ENCODE measurements around the gene OR5AN1.

The OR5AN1 gene

DNA sequence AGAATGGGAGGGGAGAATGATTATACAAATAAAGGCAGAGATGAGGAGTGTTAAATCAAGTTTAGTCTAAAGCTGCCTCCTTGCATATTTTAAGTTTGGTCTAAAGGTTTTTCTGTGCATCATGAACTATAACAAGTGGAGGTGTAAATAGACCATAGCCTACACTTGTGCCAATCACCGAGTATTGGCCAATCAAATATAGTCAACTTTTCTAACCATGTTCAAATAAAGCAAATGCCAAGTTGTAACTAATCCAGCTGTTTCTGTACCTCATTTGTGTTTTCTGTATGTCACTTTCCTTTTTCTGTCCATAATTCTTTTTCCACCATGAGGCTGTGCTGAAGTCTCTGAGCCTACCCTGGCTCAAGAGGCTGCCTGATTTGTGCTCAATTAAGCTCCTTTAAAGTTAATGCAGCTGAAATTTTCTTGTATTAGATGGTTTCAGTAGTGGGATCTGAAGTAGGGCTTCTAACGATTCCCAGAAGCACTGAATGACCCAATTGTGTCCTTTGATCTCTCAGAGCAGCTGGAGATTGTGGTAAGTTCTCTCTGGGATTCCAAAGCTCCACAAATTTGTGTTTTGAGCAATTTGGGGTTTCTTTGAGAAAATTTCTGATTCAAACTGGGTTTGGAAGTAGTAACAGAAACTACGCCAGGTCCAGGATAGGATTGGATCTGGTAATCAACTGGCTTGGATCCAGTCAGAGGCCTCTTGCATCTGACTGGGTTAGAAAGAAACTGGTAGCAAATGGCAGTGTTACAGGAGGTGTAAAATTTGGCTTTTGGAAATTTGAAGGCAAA is 42.0 kb downstream of the OR5AN1 start:
- Histone ChIP-seq H3K79me2 (ENCODE audit: low read length) (no peaks in the 10 kb centered on the region), H3K4me2 (ENCODE audit: low read length) (no peak overlapping the region), H4K20me1 (ENCODE audit: insufficient read depth, low read length) (no peaks in the 10 kb centered on the region), H3K4me3 (ENCODE audit: low read length) (no peak overlapping the region), H2AFZ (ENCODE audit: low read depth, low read length) (no peak overlapping the region), H3K4me1 (ENCODE audit: low read length) (no peaks in the 10 kb centered on the region), H3K27ac (ENCODE audit: low read length) (no peak overlapping the region), H3K27me3 (ENCODE audit: low read depth, low read length) (no peaks in the 10 kb centered on the region), H3K9me3 (ENCODE audit: insufficient read depth, low read length) (peaks cover 11% of the 10 kb centered on the region), H3K9ac (ENCODE audit: low read length) (no peak overlapping the region), H3K36me3 (replicated peaks; ENCODE audit: low read depth, low read length) (peaks cover 4% of the 10 kb centered on the region)
- no peak for TF ChIP-seq EZH2phosphoT487 (IDR thresholded peaks at IDR 0.05; ENCODE audit: low read depth)
- TF ChIP-seq, protein P1, sequence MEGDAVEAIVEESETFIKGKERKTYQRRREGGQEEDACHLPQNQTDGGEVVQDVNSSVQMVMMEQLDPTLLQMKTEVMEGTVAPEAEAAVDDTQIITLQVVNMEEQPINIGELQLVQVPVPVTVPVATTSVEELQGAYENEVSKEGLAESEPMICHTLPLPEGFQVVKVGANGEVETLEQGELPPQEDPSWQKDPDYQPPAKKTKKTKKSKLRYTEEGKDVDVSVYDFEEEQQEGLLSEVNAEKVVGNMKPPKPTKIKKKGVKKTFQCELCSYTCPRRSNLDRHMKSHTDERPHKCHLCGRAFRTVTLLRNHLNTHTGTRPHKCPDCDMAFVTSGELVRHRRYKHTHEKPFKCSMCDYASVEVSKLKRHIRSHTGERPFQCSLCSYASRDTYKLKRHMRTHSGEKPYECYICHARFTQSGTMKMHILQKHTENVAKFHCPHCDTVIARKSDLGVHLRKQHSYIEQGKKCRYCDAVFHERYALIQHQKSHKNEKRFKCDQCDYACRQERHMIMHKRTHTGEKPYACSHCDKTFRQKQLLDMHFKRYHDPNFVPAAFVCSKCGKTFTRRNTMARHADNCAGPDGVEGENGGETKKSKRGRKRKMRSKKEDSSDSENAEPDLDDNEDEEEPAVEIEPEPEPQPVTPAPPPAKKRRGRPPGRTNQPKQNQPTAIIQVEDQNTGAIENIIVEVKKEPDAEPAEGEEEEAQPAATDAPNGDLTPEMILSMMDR (IDR thresholded peaks at IDR 0.05; ENCODE audit: low read depth, low read length) = no peak

DNA sequence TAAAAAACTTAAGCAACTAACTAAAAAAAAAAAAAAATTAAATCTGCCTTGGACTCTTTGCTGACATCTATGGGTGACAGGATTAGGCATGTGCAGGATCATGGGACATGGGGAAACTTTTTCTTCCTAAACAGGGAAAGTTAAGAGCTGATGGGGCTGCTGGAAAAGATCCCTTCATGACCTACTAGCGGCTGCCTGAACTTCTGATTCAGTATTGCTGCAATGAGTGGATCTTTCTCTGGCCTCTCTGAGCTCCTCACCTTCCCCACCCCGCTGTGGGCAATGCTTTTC is 42.5 kb downstream of the OR5AN1 start:
- Histone ChIP-seq H3K4me3 (ENCODE audit: low read length) (no peak overlapping the region), H2AFZ (ENCODE audit: low read depth, low read length) (no peak overlapping the region), H3K9me3 (ENCODE audit: insufficient read depth, low read length) (peaks cover 11% of the 10 kb centered on the region), H4K20me1 (ENCODE audit: insufficient read depth, low read length) (no peaks in the 10 kb centered on the region), H3K27me3 (ENCODE audit: low read depth, low read length) (no peaks in the 10 kb centered on the region), H3K9ac (ENCODE audit: low read length) (no peak overlapping the region), H3K4me1 (ENCODE audit: low read length) (no peaks in the 10 kb centered on the region), H3K79me2 (ENCODE audit: low read length) (no peaks in the 10 kb centered on the region), H3K4me2 (ENCODE audit: low read length) (no peak overlapping the region), H3K36me3 (replicated peaks; ENCODE audit: low read depth, low read length) (peaks cover 4% of the 10 kb centered on the region), H3K27ac (ENCODE audit: low read length) (no peak overlapping the region)
- no peak for TF ChIP-seq EZH2phosphoT487 (IDR thresholded peaks at IDR 0.05; ENCODE audit: low read depth)
- TF ChIP-seq, protein P1 (IDR thresholded peaks at IDR 0.05; ENCODE audit: low read depth, low read length) = no peak

DNA sequence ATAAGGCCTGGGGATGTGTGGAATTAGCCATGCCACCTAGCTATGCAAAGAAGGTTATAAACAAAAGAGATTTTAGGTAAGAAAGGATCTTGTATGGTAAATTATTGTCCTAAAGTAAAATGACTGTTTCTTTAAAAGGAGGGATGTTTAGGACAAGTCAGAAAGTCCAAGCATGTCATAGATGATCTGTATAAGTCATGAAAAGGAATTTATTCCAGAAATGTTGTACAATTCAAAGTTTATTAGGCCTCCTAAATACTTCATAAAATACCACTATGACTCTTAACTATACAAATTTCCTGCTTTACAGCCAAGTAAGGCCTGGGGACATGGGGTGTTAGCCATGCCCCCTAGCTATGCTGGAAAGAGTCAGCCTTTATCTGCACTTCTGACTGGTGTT is 44.9 kb downstream of the OR5AN1 start:
- no peaks in the 10 kb centered on the region for H4K20me1 ChIP-seq (ENCODE audit: insufficient read depth, low read length)
- peaks cover 4% of the 10 kb centered on the region for H3K36me3 ChIP-seq (replicated peaks; ENCODE audit: low read depth, low read length)
- H3K4me1 ChIP-seq (ENCODE audit: low read length) = no peaks in the 10 kb centered on the region
- no peak overlapping the region for H3K4me2 ChIP-seq (ENCODE audit: low read length)
- H3K27me3 ChIP-seq (ENCODE audit: low read depth, low read length) = no peaks in the 10 kb centered on the region
- no peaks in the 10 kb centered on the region for H3K79me2 ChIP-seq (ENCODE audit: low read length)
- H2AFZ ChIP-seq (ENCODE audit: low read depth, low read length) = no peak overlapping the region
- H3K9ac ChIP-seq (ENCODE audit: low read length) = no peak overlapping the region
- H3K9me3 ChIP-seq (ENCODE audit: insufficient read depth, low read length) = peaks cover 11% of the 10 kb centered on the region
- H3K4me3 ChIP-seq (ENCODE audit: low read length) = no peak overlapping the region
- TF ChIP-seq, protein P1 (IDR thresholded peaks at IDR 0.05; ENCODE audit: low read depth, low read length) = no peak
- TF ChIP-seq EZH2phosphoT487 (IDR thresholded peaks at IDR 0.05; ENCODE audit: low read depth) = no peak
- H3K27ac ChIP-seq (ENCODE audit: low read length) = no peak overlapping the region

DNA sequence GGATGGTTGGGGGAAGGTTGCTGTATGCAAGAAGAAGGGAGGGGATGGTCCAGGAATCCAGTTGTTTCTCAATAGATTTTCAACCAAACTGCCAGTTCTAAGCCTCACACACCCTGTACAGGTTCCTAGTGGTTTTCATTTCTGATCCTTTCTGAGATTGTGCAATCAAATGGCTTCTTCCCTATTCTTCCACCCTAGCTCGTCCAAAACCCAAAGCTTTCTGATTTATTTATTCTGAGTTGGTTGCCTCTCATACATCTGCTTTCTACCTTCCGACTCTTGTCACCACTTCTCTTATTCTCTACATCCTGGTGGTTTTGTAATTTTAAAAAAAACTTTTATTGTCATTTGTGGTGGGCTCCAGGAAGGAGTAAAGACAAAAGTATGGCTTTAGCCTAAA is 55.0 kb downstream of the OR5AN1 start:
- no peak overlapping the region for H2AFZ ChIP-seq (ENCODE audit: low read depth, low read length)
- no peaks in the 10 kb centered on the region for H3K36me3 ChIP-seq (replicated peaks; ENCODE audit: low read depth, low read length)
- no peak overlapping the region for H3K27ac ChIP-seq (ENCODE audit: low read length)
- H3K4me2 ChIP-seq (ENCODE audit: low read length) = no peak overlapping the region
- 0 out of 2 replicates have a peak, but pooled peaks cover 4% of the 10 kb centered on the region for H3K27me3 ChIP-seq (ENCODE audit: low read depth, low read length)
- H3K9ac ChIP-seq (ENCODE audit: low read length) = no peak overlapping the region
- H4K20me1 ChIP-seq (ENCODE audit: insufficient read depth, low read length) = no peaks in the 10 kb centered on the region
- TF ChIP-seq EZH2phosphoT487 (IDR thresholded peaks at IDR 0.05; ENCODE audit: low read depth) = no peak
- TF ChIP-seq, protein P1 (IDR thresholded peaks at IDR 0.05; ENCODE audit: low read depth, low read length) = no peak
- H3K4me3 ChIP-seq (ENCODE audit: low read length) = no peak overlapping the region
- H3K4me1 ChIP-seq (ENCODE audit: low read length) = no peaks in the 10 kb centered on the region
- H3K9me3 ChIP-seq (ENCODE audit: insufficient read depth, low read length) = no peaks in the 10 kb centered on the region
- H3K79me2 ChIP-seq (ENCODE audit: low read length) = no peaks in the 10 kb centered on the region

Measured in OCI-LY3 (cell line).